ENCODE measurements around the gene MYO15A. TPM values are rescaled to one million over a fixed set of nuclear protein-coding genes. Genes with fewer than 3 reads are reported as not detected.

MYO15A gene
- total RNA-seq, 2 experiments from 2014 or later, result 0.98 to 1.4 TPM

DNA sequence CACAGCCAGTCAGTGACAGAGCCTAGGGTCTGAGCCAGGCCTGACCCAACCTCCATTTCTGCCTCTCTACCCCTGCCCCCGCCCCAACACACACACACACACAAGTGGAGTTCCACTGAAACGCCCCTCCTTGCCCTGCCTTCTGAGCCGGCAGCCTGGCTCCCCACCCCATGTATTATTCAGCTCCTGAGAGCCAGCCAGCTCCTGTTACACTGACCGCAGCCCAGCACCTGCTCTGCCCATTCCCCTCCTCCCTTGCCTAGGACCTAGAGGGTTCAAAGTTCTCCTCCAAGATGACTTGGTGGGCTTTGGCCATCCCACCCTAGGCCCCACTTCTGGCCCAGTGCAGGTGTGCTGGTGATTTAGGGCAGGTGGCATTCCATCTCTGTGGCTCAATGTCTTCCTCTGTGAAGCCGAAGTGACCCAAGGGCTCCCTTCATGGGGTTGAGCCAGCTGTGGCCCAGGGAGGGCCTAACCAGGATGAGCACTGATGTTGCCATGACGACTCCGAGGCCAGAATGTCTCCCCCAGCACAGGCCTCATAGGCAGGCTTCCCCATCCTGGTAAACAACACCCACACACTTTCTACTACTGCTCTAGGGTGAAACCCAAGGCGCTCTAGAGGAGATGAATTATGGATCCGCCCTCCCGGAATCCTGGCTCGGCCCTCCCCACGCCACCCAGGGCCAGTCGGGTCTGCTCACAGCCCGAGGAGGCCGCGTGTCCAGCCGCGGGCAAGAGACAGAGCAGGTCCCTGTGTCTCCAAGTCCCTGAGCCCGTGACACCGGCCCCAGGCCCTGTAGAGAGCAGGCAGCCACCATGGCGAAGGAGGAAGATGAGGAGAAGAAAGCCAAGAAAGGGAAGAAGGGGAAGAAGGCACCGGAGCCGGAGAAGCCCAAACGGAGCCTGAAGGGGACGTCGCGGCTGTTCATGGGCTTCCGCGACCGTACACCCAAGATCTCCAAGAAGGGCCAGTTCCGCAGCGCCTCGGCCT, 9.7 kb downstream of the MYO15A start:
- intact Hi-C loops (cut with micrococcal nuclease; ENCODE audit: unreplicated experiment), result no loop called here
- Histone ChIP-seq H3K9me2 (ENCODE audit: insufficient read depth, low read length) (no peaks in the 10 kb centered on the region), H2AFZ (ENCODE audit: low read length) (no peak overlapping the region), H3K36me3 (ENCODE audit: insufficient read depth, low read length) (no peaks in the 10 kb centered on the region), H3K4me3 (ENCODE audit: low read depth, low read length, poor library complexity, severe bottlenecking) (no peak overlapping the region), H3K9me3 (ENCODE audit: low read length) (no peaks in the 10 kb centered on the region), H3K4me1 (ENCODE audit: insufficient read depth, low read length, poor library complexity, severe bottlenecking) (no peaks in the 10 kb centered on the region), H3K27ac (ENCODE audit: low read depth, low read length, poor library complexity, severe bottlenecking) (no peak overlapping the region), H3K79me2 (ENCODE audit: insufficient read depth, low read depth, low read length) (no peaks in the 10 kb centered on the region), H3K4me2 (ENCODE audit: low read length) (no peak overlapping the region), H4K20me1 (ENCODE audit: insufficient read depth, low read length) (no peaks in the 10 kb centered on the region)
- no TSS peak for BruUV-seq (replicated peaks)
- POLR2A ChIA-PET, result no interaction called here
- CTCF ChIA-PET (ENCODE audit: unreplicated experiment), result no interaction called here
- DNase-seq (ENCODE audit: low spot score), result no peak
- no peak for TF ChIP-seq EZH2phosphoT487 (IDR thresholded peaks at IDR 0.05; ENCODE audit: borderline replicate concordance, low read depth, low read length)
- no peak for TF ChIP-seq CTCF (conservative IDR thresholded peaks at IDR 0.05; ENCODE audit: low read length)

GRCh38 chr17:18119166-18119745, 10.7 kb downstream of the MYO15A start:
- Histone ChIP-seq H3K27ac (ENCODE audit: low read depth, low read length, poor library complexity, severe bottlenecking) (no peak overlapping the region), H3K9me3 (ENCODE audit: low read length) (no peaks in the 10 kb centered on the region), H3K36me3 (ENCODE audit: insufficient read depth, low read length) (no peaks in the 10 kb centered on the region), H3K4me3 (ENCODE audit: low read depth, low read length, poor library complexity, severe bottlenecking) (no peak overlapping the region), H3K9me2 (ENCODE audit: insufficient read depth, low read length) (no peaks in the 10 kb centered on the region), H3K4me2 (ENCODE audit: low read length) (no peak overlapping the region), H2AFZ (ENCODE audit: low read length) (no peak overlapping the region), H4K20me1 (ENCODE audit: insufficient read depth, low read length) (no peaks in the 10 kb centered on the region), H3K4me1 (ENCODE audit: insufficient read depth, low read length, poor library complexity, severe bottlenecking) (no peaks in the 10 kb centered on the region), H3K79me2 (ENCODE audit: insufficient read depth, low read depth, low read length) (no peaks in the 10 kb centered on the region)
- no TSS peak for BruUV-seq (replicated peaks)
- TF ChIP-seq EZH2phosphoT487 (IDR thresholded peaks at IDR 0.05; ENCODE audit: borderline replicate concordance, low read depth, low read length) (no peak), CTCF (conservative IDR thresholded peaks at IDR 0.05; ENCODE audit: low read length) (no peak)
- no peak for DNase-seq (ENCODE audit: low spot score)
- ChIA-PET CTCF (ENCODE audit: unreplicated experiment) (no interaction called here), POLR2A (no interaction called here)
- intact Hi-C loops (cut with micrococcal nuclease; ENCODE audit: unreplicated experiment), result no loop called here

DNA sequence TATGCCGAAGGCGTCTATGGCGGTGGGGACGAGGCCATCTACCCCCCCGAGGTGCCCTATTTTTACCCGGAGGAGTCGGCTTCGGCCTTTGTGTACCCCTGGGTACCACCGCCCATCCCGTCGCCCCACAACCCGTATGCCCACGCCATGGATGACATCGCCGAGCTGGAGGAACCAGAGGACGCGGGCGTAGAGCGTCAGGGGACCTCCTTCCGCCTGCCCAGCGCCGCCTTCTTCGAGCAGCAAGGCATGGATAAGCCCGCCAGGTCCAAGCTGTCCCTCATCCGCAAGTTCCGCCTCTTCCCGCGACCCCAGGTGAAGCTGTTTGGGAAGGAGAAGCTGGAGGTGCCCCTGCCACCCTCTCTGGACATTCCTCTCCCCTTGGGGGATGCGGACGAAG, 11.4 kb downstream of the MYO15A start:
- Histone ChIP-seq H3K9me2 (ENCODE audit: insufficient read depth, low read length) (no peaks in the 10 kb centered on the region), H2AFZ (ENCODE audit: low read length) (no peak overlapping the region), H3K4me3 (ENCODE audit: low read depth, low read length, poor library complexity, severe bottlenecking) (no peak overlapping the region), H3K27ac (ENCODE audit: low read depth, low read length, poor library complexity, severe bottlenecking) (no peak overlapping the region), H3K9me3 (ENCODE audit: low read length) (no peaks in the 10 kb centered on the region), H3K4me2 (ENCODE audit: low read length) (no peak overlapping the region), H3K79me2 (ENCODE audit: insufficient read depth, low read depth, low read length) (no peaks in the 10 kb centered on the region), H3K36me3 (ENCODE audit: insufficient read depth, low read length) (no peaks in the 10 kb centered on the region), H3K4me1 (ENCODE audit: insufficient read depth, low read length, poor library complexity, severe bottlenecking) (no peaks in the 10 kb centered on the region), H4K20me1 (ENCODE audit: insufficient read depth, low read length) (no peaks in the 10 kb centered on the region)
- DNase-seq (ENCODE audit: low spot score), result no peak
- no TSS peak for BruUV-seq (replicated peaks)
- ChIA-PET CTCF (ENCODE audit: unreplicated experiment) (no interaction called here), POLR2A (no interaction called here)
- intact Hi-C loops (cut with micrococcal nuclease; ENCODE audit: unreplicated experiment), result no loop called here
- TF ChIP-seq CTCF (conservative IDR thresholded peaks at IDR 0.05; ENCODE audit: low read length) (no peak), EZH2phosphoT487 (IDR thresholded peaks at IDR 0.05; ENCODE audit: borderline replicate concordance, low read depth, low read length) (no peak)
